NCI-H774 (cell line): ENCODE measurements around the gene EMC9.
A peak's percentile ranks its signal among the peaks of the same experiment; 100 is the strongest.

Experiments
- DNase-seq: peaks from one replicate; lab custom pipeline; 2025; lab: John Stamatoyannopoulos, UW

EMC9 gene

GRCh38 chr14:24149302-24149969 lies 8.0 kb upstream of the EMC9 start:
- DNase-seq: no peak

DNA sequence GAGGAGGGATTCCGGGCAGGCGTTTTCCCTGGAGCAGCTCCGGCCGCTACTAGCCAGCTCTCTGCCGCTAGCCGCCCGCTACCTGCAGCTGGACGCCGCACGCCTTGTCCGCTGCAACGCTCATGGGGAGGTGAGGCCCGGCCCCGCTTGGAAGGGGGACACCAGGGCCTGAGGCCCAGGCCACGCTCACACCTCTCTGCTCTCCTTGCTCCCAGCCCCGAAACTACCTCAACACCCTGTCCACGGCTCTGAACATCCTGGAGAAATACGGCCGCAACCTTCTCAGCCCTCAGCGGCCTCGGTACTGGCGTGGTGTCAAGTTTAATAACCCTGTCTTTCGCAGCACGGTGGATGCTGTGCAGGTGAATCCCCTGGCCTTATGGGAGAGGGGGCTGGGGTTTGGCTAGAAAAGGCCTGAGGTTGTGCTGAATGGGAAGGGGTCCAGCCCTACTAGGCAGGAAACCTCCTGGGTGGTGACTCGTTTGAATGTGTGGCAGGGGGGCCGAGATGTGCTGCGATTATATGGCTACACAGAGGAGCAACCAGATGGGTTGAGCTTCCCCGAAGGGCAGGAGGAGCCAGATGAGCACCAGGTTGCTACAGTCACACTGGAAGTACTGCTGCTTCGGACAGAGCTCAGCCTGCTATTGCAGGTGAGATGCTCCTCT lies 6.5 kb upstream of the EMC9 start:
- DNase-seq: no peak

DNA sequence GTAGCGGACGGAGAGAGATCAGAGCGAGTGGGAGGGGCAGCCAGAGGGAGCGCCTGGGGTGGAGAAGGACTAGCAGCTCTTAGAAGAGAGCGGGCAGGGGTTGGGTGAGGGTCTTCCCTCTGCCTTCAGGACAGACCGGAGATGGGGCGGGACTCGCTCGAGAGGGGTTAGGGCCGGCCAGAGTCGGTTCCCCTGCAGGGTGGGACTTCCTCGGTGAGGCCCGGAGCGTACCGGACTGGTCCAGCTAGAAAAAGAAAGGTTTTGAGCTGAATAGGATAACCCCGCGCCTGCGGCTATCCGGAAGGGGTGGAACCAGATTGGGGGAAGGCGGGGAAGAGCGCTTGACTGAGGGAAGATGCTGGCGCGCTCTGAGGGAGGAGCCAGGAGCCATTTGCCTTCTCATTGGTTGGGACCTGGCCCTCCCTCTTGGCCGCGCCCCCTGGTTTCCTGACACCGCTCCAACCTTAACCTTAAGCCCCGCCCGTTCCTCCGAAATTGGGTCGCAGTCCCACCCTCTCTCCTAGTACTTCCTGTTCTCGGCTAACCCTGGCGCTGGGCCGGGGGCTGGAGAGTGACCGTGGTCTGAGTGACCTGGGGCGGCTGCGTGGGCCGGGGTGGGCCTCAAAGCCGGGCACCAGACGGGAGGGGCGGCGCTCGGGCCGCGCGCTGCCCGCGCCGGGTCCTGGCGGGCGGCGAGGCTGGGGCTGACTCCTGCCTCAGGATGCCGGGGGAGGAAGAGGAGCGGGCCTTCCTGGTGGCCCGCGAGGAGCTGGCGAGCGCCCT lies 5.8 kb upstream of the EMC9 start, which contains the start of gene RNF31:
RNF31 (plus strand) TSS at position 521 of the 783 bp plus-strand sequence; CDS start at position 722, 201 bp downstream.
- peak; percentile 98 for DNase-seq

- peak; percentile 96 for DNase-seq
Observed at GRCh38 chr14:24146453-24146977, 5.1 kb upstream of the EMC9 start, which contains the start of gene PSME2. Gene PSME2 (minus strand): TSS chr14:24146610. CDS start chr14:24146581, 29 bp downstream.

- no peak for DNase-seq
Observed at GRCh38 chr14:24145690-24146452, 4.5 kb upstream of the EMC9 start.

DNA sequence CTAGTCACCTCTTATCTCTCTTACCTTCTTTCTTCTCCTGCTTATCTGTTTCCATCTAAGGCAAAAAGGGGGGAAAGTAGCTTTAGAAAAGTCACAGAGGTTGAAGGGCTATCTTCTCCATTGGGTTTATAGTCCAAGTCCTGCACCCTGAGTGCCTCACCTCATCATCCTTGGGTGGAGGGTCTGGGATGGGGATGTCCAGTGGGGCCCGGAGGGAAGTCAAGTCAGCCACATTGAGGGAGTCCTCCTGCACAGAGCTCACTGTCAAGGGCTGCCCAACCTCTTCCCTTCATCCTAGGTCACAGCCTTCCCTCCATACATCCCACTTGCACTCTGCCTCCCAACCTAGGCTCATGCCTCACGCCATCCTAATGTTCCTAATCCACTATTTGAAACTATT lies 3.8 kb upstream of the EMC9 start:
- no peak for DNase-seq

- DNase-seq: no peak
Observed at GRCh38 chr14:24144451-24144850, 3.1 kb upstream of the EMC9 start.

DNA sequence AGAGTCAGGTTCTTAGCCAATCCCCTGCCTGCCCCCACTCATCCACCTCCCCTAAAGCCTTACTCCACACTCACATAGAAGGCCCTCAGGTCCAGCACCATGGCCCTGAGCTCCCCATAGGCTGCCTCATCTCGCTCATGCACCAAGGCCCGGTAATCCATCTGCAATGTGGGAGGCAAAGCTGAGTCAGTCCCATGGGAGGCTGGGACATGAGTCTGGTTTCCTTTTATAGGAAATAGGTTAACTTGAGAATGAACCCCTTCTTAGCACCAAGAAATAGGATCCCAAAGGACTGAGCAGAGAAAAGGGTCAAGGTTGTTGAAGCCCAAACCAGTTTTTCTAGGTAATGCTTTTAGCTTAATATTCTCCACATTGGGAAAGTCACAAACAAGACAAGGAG lies 2.1 kb upstream of the EMC9 start:
- no peak for DNase-seq

DNA sequence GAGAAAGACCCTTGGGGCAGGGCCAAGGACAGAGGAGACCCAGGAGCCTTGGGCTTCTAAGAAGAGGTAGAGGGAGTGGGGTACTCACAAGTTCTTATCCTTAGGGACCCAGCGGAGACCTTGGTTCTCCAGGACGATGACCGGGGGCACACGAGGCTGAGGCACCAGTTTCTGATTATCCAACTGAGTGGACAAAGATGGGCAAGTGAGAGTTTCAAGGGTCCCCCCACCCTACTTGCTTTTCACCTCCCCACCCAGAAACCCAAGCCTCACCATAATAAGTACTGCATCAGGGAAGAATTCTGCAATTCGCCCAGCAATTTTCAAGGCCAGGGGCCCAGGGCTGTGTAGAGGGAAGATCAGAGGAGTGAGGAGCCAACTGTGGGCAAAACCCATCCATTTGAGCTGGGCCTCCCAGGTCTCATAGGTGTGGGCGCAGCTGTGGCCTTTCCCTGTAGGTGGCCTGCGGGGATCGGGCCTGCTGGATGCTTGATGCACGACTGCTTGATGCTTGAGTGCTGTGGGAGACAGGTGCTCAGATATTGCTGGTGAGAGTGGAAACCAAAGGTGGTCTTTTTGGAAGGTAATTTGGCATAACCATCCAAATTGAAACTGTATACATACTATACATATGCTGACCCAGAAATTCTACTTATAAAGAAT lies 2.0 kb downstream of the EMC9 start:
- DNase-seq: no peak

- no peak for DNase-seq
Observed at GRCh38 chr14:24138396-24139271, 2.8 kb downstream of the EMC9 start.

DNA sequence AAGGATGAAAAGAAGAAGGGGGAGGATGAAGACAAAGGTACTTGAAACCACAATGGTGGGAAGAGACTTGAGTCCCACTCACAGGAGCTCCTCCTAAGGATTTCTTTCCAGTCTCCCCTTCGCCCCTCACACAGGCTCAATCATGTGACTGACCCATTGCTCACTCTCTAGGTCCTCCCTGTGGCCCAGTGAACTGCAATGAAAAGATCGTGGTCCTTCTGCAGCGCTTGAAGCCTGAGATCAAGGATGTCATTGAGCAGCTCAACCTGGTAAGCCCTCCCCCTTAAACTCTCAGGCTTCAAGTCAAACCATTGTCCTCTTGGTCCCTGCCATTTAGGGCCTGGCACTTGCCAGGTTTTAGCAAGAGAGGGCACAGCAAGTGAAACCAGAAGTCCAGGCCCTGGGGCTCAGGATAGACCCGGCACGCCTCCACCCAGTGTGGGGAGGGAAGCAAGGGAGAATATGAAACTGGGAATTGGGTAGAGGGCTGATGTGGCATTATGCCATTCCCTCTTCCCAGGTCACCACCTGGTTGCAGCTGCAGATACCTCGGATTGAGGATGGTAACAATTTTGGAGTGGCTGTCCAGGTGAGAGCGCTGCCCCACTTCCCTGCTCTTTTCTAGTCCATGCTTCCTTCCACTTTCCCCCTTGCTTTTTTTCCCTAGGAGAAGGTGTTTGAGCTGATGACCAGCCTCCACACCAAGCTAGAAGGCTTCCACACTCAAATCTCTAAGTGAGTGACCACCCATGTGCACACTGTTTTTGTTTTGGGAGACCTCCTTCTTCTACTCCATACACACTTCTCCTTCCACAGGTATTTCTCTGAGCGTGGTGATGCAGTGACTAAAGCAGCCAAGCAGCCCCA lies 3.6 kb downstream of the EMC9 start:
- no peak for DNase-seq

GRCh38 chr14:24136684-24137528 lies 4.5 kb downstream of the EMC9 start:
- no peak for DNase-seq

- DNase-seq: peak; percentile 91
Observed at GRCh38 chr14:24135834-24136683, 5.3 kb downstream of the EMC9 start, which contains the start of gene PSME1. Gene PSME1 (plus strand): TSS chr14:24136194. CDS start chr14:24136263, 69 bp downstream.

DNA sequence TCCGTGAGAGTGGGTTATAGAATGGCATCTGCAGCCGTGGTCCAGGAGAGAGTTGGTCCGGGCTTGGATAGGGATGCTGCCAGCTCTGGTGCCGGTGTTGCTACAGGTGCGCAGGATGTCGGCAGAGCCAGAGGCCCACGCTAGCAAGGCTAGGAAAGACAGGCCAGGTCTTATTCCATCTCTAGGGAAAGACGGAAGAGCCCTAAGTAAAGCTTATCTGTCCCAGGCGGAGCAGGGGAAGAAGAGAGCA lies 5.9 kb downstream of the EMC9 start:
- peak; percentile 66 for DNase-seq

DNA sequence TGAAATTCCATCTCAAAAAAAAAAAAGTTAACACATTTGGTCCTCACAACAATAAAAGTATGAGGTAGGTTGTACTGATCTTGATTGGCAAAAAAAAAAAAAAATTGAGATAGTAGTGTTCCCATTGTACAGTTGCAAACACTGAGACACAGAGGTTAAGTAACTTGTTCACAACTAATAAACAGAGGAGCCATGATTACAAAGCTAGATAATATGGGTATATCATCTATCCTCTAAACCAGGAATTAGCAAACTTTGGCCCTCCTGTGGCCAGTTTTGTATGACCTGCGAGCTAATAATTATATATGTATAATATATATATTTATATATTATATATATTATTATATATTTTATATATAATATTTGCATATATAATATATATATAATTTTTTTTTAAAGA lies 7.7 kb downstream of the EMC9 start:
- DNase-seq: no peak

- DNase-seq: no peak
Observed at GRCh38 chr14:24132976-24133375, 8.4 kb downstream of the EMC9 start.

DNA sequence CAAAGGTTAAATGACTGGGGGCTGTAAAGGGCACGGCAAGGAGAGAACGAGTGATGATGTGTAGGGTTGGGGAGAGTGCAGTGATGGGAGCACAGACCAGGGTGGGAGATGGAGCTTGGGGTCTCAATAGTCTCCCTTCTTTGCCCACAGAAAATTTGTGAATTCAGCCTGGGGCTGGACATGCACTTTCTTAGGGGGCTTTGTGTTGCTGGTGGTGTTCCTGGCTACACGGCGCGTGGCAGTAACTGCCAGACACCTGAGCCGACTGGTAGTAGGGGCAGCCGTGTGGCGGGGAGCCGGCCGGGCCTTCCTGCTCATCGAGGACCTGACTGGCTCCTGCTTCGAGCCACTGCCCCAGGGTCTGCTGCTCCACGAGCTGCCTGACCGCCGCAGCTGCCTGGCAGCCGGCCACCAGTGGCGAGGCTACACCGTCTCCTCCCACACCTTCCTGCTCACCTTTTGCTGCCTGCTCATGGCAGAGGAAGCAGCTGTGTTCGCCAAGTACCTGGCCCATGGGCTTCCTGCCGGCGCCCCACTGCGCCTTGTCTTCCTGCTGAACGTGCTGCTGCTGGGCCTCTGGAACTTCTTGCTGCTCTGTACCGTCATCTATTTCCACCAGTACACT lies 9.2 kb downstream of the EMC9 start:
- DNase-seq: peak; percentile 55
